Right atrium auricular region (tissue), 2 donors: Measurements from ENCODE around the gene CNNM2. TPM values are rescaled to one million over a fixed set of nuclear protein-coding genes. Genes with fewer than 3 reads are reported as not detected.

ENCODE experiments used
- DNase-seq: peaks from one replicate; pipeline ENCODE4 v3.0.0-alpha.2; 2019; ENCODE audit warnings: low spot score
- H3K27ac ChIP-seq, 2 donors: fragments of 200-600 bp; sonication (generic); 1 replicate in 1 of 2; 2 replicates in 1 of 2; pipeline ENCODE4 v1.5.1; 2016 to 2019
- H3K27me3 ChIP-seq, 2 donors: fragments of 200-600 bp; sonication (generic); one replicate each; pipeline versions ENCODE4 v1.5.1 to v1.6.0; 2017 to 2019
- H3K36me3 ChIP-seq: fragments of 200-600 bp; sonication (generic); one replicate; pipeline ENCODE4 v1.5.1; 2016
- H3K4me1 ChIP-seq, 2 donors: fragments of 200-600 bp; sonication (generic); one replicate each; pipeline versions ENCODE4 v1.5.1 to v1.6.0; 2017 to 2019
- H3K4me3 ChIP-seq, 2 donors: fragments of 200-600 bp; sonication (generic); 1 replicate in 1 of 2; 2 replicates in 1 of 2; pipeline ENCODE4 v1.5.1; 2017 to 2019; ENCODE audit warnings: mild to moderate bottlenecking in 1 of 2, moderate library complexity in 1 of 2
- H3K9me3 ChIP-seq, 2 donors: fragments of 200-600 bp; sonication (generic); one replicate each; pipeline ENCODE4 v1.5.1; 2019
- total RNA-seq, 2 donors: library from RNA; depleted of rRNA; stranded (reverse); fragments of >200 nt; gene quantifications; one replicate each; pipeline ENCODE4 v1.1.0, GENCODE V29; 2016
- TF ChIP-seq, protein P1 (sequence below), 2 donors: fragments of 200-600 bp; sonication (generic); IDR thresholded peaks; one replicate each; pipeline ENCODE4 v1.5.1; 2019; ENCODE audit warnings: antibody characterized with exemption in 2 of 2

CNNM2 gene
- total RNA-seq, 2 donors from 2014 or later, result 3.3 to 4.1 TPM

- no peak for DNase-seq
- no peaks in the 10 kb centered on the region for H3K27me3 ChIP-seq
- peaks cover 22% of the 10 kb centered on the region for H3K36me3 ChIP-seq
- TF ChIP-seq, protein P1, sequence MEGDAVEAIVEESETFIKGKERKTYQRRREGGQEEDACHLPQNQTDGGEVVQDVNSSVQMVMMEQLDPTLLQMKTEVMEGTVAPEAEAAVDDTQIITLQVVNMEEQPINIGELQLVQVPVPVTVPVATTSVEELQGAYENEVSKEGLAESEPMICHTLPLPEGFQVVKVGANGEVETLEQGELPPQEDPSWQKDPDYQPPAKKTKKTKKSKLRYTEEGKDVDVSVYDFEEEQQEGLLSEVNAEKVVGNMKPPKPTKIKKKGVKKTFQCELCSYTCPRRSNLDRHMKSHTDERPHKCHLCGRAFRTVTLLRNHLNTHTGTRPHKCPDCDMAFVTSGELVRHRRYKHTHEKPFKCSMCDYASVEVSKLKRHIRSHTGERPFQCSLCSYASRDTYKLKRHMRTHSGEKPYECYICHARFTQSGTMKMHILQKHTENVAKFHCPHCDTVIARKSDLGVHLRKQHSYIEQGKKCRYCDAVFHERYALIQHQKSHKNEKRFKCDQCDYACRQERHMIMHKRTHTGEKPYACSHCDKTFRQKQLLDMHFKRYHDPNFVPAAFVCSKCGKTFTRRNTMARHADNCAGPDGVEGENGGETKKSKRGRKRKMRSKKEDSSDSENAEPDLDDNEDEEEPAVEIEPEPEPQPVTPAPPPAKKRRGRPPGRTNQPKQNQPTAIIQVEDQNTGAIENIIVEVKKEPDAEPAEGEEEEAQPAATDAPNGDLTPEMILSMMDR (IDR thresholded peaks at IDR 0.05), result no peak
- no peak overlapping the region for H3K27ac ChIP-seq
- no peaks in the 10 kb centered on the region for H3K4me1 ChIP-seq
- H3K9me3 ChIP-seq, result no peaks in the 10 kb centered on the region
- H3K4me3 ChIP-seq, result no peak overlapping the region
Observed at GRCh38 chr10:103080891-103081581, 162.9 kb downstream of the CNNM2 start.

- no peaks in the 10 kb centered on the region for H3K9me3 ChIP-seq
- no peaks in the 10 kb centered on the region for H3K27me3 ChIP-seq
- peaks cover 24% of the 10 kb centered on the region for H3K36me3 ChIP-seq
- DNase-seq, result no peak
- no peaks in the 10 kb centered on the region for H3K4me1 ChIP-seq
- TF ChIP-seq, protein P1 (IDR thresholded peaks at IDR 0.05), result no peak
- no peak overlapping the region for H3K4me3 ChIP-seq
- H3K27ac ChIP-seq, result no peak overlapping the region
Observed at GRCh38 chr10:103082683-103083082, 164.6 kb downstream of the CNNM2 start.

GRCh38 chr10:103083266-103083976 is 165.3 kb downstream of the CNNM2 start:
- H3K9me3 ChIP-seq, result no peaks in the 10 kb centered on the region
- no peak for DNase-seq
- H3K36me3 ChIP-seq, result peaks cover 31% of the 10 kb centered on the region
- H3K27ac ChIP-seq, result no peak overlapping the region
- H3K4me3 ChIP-seq, result no peak overlapping the region
- TF ChIP-seq, protein P1 (IDR thresholded peaks at IDR 0.05), result no peak
- no peaks in the 10 kb centered on the region for H3K4me1 ChIP-seq
- H3K27me3 ChIP-seq, result no peaks in the 10 kb centered on the region

DNA sequence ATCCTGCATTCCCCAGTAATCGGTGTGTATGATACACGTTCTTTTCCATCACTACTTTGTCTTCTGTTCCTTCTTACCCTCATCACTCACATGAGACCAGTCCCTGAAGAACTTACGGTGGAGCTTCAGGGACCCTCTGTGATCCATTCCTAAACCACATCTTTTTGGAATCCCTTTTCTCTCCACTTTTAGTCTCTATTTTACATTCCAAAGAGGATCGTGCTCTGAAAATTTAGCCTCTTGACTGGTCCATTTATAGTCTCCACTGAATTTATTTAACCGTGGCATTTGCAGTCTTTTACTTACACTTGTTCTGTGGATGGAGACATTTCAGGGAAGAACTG is 165.9 kb downstream of the CNNM2 start:
- Histone ChIP-seq H3K36me3 (peaks cover 36% of the 10 kb centered on the region), H3K4me1 (no peaks in the 10 kb centered on the region), H3K9me3 (no peaks in the 10 kb centered on the region), H3K27me3 (no peaks in the 10 kb centered on the region), H3K4me3 (no peak overlapping the region), H3K27ac (no peak overlapping the region)
- TF ChIP-seq, protein P1 (IDR thresholded peaks at IDR 0.05), result no peak
- no peak for DNase-seq

GRCh38 chr10:103086261-103086660 is 168.2 kb downstream of the CNNM2 start:
- peaks cover 59% of the 10 kb centered on the region for H3K36me3 ChIP-seq
- no peak for DNase-seq
- no peak overlapping the region for H3K27ac ChIP-seq

More at GRCh38 chr10:103086261-103086660, 168.2 kb downstream of the CNNM2 start:
- TF ChIP-seq, protein P1 (IDR thresholded peaks at IDR 0.05), result no peak
- no peaks in the 10 kb centered on the region for H3K27me3 ChIP-seq
- no peaks in the 10 kb centered on the region for H3K4me1 ChIP-seq
- no peak overlapping the region for H3K4me3 ChIP-seq
- no peaks in the 10 kb centered on the region for H3K9me3 ChIP-seq
